ENCODE results near the gene PSMC1.

The PSMC1 gene

DNA sequence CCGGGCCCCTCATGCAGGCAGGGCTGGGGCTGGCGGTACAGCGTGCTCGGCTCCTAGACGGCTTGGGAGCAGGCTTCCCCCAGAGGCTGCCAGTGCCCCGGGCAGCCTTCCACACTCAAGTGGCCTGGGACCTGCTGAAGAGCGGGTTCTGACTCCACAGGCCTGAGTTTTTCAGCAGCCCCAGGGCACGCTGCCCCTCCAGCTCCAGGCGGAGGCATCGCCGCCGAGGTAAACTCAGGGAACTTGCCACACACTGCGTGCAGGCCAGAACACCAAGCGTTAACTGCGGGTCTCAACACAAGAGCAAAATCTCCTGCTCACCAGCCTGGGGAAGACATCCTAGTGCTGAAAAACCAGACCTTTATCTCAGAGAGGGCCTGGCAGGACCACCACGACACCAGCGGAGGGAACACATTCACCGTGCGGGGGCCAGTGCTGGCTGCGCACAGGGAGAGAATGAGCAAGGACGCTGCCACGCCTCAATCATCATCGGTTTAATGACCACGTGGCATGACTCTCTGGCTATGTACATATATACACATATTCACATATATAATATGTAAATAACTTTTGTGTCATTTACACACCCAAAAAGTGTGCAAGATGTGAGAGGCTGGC, 21.3 kb downstream of the PSMC1 start:
- no peak overlapping the region for H3K27ac ChIP-seq
- TF ChIP-seq CTCF (conservative IDR thresholded peaks at IDR 0.05), result no peak

DNA sequence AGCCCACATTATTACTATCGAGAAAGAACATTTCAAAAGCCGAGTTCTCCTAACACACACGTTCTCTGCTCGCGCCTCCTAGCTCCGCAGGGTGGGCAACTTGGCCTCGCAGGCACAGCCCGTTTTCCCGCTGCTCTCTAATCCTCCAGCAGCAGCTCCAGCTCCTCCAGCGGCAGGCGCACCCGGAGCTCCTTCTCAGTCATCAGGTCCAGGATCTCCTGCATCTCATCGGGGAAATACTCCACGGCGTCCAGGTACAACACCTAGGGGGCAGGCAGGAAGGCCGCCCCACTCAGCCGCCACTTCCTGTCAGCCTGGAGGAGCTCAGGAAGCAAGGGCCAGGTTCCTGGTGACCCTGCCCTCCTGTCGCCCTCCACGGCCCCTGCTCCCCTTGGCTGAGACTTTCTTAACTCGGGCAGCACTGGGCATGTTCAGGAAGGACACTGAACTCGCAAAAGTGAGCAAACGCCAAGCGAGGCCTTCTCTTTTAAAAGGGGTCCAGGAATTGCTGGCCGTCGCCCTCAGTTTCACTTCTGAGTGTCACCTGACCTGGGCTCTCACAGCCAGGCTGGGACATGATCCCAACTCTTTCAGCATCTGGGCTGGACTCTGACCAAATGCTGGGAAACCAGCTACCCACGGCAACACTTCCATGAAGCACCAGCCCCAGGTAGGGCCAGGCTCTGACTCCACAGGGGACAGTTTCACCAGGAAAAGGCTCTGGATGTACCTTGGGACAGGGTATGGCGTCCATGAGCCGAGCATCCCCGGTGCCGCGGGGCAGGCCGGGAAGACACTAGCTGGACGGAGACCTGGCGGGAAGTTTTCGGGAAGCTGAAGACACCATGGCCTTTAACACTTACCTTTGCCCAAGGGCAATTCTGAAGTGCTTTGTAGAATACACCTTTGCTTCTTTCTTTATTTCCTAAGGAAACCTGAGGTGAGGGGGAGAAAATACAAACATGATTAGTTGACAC, 22.1 kb downstream of the PSMC1 start:
- H3K27ac ChIP-seq, result no peak overlapping the region
- TF ChIP-seq CTCF (conservative IDR thresholded peaks at IDR 0.05), result no peak

GRCh38 chr14:90280096-90280495, 23.7 kb downstream of the PSMC1 start:
- no peak for TF ChIP-seq CTCF (conservative IDR thresholded peaks at IDR 0.05)
- H3K27ac ChIP-seq, result no peak overlapping the region

- TF ChIP-seq CTCF (conservative IDR thresholded peaks at IDR 0.05), result no peak
- no peak overlapping the region for H3K27ac ChIP-seq
Measured at GRCh38 chr14:90281261-90281660, 24.9 kb downstream of the PSMC1 start.

- TF ChIP-seq CTCF (conservative IDR thresholded peaks at IDR 0.05), result no peak
- no peak overlapping the region for H3K27ac ChIP-seq
Measured at GRCh38 chr14:90281756-90282155, 25.4 kb downstream of the PSMC1 start.

DNA sequence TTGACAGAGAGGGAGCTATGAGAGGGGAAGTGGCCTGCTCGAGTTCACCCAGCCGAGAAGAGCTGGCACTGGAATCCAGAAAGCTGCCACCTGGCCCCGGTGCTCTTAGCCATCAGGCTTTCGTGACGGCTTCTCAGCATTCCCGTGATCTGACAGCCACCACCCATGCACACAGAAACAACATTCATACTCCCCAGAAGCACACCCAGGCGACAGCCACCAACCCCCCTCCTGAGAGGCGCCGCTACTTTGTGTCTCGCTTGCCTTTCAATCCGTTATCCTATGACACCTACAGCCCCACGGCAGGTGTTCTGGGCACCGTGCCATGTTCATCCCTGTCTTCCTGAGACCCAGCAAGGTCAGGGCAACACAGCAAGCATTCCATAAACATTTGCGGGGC, 31.4 kb downstream of the PSMC1 start:
- TF ChIP-seq CTCF (conservative IDR thresholded peaks at IDR 0.05), result no peak
- no peak overlapping the region for H3K27ac ChIP-seq

DNA sequence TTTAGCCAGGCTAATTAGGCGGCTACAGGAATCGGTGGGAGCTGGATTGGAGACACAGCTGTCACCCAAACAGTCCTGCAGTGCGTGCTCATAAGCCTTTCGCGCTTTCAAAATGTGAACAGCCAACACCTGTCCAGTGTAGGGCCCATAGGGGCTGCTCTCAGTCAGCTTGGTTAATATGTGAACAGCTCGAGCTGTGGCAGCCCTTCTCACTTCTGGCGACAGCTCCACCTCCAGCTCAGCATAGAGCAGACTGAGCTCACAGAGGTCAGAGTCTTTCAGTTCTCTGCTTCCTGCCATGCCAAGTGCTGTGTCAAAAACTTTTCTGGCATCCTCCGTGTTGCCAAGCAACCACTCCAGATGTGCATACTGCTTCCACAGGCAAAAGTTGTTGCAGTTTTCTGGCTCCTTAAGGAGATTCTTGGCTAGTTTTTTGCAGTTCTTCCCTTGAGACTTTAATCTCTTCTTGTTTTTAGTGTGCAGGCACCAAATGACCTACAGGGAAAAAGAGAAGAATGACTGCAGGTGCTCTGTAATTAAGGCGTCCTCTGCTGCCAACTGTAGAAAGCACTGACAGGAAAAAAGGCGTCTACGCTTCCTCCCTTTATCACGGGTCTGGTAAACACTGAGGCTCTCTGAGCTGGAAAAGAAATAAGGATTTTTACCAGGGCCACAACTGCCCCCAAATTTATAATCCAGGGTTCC, 32.5 kb downstream of the PSMC1 start:
- TF ChIP-seq CTCF (conservative IDR thresholded peaks at IDR 0.05), result no peak
- H3K27ac ChIP-seq, result no peak overlapping the region

Data from VCaP (cell line).